IMR-90 (cell line): ENCODE results near the gene NFKBIB.
"Not testable (repeated sequence)": the region's sequence is repeated elsewhere in the genome, so short reads cannot be mapped to it uniquely, and the experiment has no call there.

Experiments used
- BHLHE40 ChIP-seq: fragments of 150-350 bp; IDR thresholded peaks from 2 replicates; pipeline ENCODE4 v1.6.1; 2016; ENCODE audit warnings: mild to moderate bottlenecking, low read depth, low read length
- CEBPB ChIP-seq: IDR thresholded peaks from 2 replicates; pipeline ENCODE4 v1.6.1; 2012; ENCODE audit warnings: low read depth, low read length, improper control_type of control experiment
- CHD1 ChIP-seq: IDR thresholded peaks from 2 replicates; pipeline ENCODE4 v1.6.1; 2012; ENCODE audit warnings: low read depth, low read length, improper control_type of control experiment
- MXI1 ChIP-seq: IDR thresholded peaks from 2 replicates; pipeline ENCODE4 v1.6.1; 2012; ENCODE audit warnings: low read depth, mild to moderate bottlenecking, low read length, moderate library complexity, borderline replicate concordance
- POLR2A ChIP-seq: IDR thresholded peaks from 2 replicates; pipeline ENCODE4 v1.6.1; 2012; ENCODE audit warnings: mild to moderate bottlenecking, low read depth, low read length
- RAD21 ChIP-seq: IDR thresholded peaks from 2 replicates; pipeline ENCODE4 v1.6.1; 2012; ENCODE audit warnings: low read length, improper control_type of control experiment
- RCOR1 ChIP-seq: IDR thresholded peaks from 2 replicates; pipeline ENCODE4 v1.6.1; 2012; ENCODE audit warnings: mild to moderate bottlenecking, low read length, improper control_type of control experiment; ENCODE audit not compliant: insufficient replicate concordance
- RFX5 ChIP-seq: IDR thresholded peaks from 2 replicates; pipeline ENCODE4 v1.8.0; 2012; ENCODE audit warnings: low read depth, mild to moderate bottlenecking, low read length, moderate library complexity
- TF ChIP-seq, protein P1 (sequence below): conservative IDR thresholded peaks from 2 replicates; pipeline ENCODE4 v1.5.1; 2012; ENCODE audit warnings: mild to moderate bottlenecking, low read depth, low read length, improper control_type of control experiment

DNA sequence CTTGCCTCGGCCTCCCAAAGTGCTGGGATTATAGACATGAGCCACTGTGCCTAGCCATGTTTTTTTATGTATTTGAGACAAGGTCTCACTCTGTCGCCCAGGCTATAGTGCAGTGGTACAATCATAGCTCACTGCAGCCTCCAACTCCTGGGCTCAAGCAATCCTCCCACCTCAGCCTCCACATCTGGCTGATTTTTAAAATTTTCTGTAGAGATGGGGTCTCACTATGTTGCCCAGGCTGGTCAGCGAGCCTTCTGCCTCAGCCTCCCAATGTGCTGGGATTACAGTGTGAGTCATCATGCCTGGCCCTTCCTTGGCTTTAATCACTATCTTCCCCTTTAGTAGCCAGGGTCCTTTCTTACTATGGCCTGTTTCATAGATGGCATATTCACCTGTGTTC is 15.1 kb upstream of the NFKBIB start:
- TF ChIP-seq, protein P1, sequence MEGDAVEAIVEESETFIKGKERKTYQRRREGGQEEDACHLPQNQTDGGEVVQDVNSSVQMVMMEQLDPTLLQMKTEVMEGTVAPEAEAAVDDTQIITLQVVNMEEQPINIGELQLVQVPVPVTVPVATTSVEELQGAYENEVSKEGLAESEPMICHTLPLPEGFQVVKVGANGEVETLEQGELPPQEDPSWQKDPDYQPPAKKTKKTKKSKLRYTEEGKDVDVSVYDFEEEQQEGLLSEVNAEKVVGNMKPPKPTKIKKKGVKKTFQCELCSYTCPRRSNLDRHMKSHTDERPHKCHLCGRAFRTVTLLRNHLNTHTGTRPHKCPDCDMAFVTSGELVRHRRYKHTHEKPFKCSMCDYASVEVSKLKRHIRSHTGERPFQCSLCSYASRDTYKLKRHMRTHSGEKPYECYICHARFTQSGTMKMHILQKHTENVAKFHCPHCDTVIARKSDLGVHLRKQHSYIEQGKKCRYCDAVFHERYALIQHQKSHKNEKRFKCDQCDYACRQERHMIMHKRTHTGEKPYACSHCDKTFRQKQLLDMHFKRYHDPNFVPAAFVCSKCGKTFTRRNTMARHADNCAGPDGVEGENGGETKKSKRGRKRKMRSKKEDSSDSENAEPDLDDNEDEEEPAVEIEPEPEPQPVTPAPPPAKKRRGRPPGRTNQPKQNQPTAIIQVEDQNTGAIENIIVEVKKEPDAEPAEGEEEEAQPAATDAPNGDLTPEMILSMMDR: not testable (repeated sequence)
- not testable (repeated sequence) for TF ChIP-seq POLR2A, CEBPB, RAD21, CHD1, MXI1, RFX5, BHLHE40, RCOR1
